ENCODE measurements around the gene TENT5C. TPM values are rescaled to one million over a fixed set of nuclear protein-coding genes. Genes with fewer than 3 reads are reported as not detected.
A peak's percentile ranks its signal among the peaks of the same experiment; 100 is the strongest.

TENT5C gene
- total RNA-seq, 2 experiments from 2014 or later: 18.4 to 18.8 TPM

GRCh38 chr1:117643601-117644000, 37.8 kb downstream of the TENT5C start:
- Mint-ChIP-seq H3K27me3 (peaks cover 45% of the 10 kb centered on the region), H3K27ac (no peak overlapping the region), H3K4me3 (no peak overlapping the region), H3K9me3 (no peaks in the 10 kb centered on the region), H3K4me1 (peaks cover 11% of the 10 kb centered on the region), H3K36me3 (peaks cover 1% of the 10 kb centered on the region)
- no peak for DNase-seq
- no peak for ATAC-seq (ENCODE audit: low read depth)
- POLR2A ChIA-PET: interaction anchor here (1.8 kb wide), 1 partner anchor 12 kb away, joined by 5 read pairs; no protein-coding TSS in a partner anchor

- POLR2A ChIA-PET: interaction anchor here (0.7 to 1.8 kb wide), 2 partner anchors 11 to 39 kb away, joined by 3 to 5 read pairs; no protein-coding TSS in a partner anchor
- ATAC-seq (ENCODE audit: low read depth) (no peak), DNase-seq (no peak)
- Mint-ChIP-seq H3K27ac (no peak overlapping the region), H3K27me3 (peaks cover 39% of the 10 kb centered on the region), H3K4me3 (no peak overlapping the region), H3K36me3 (peaks cover 1% of the 10 kb centered on the region), H3K9me3 (no peaks in the 10 kb centered on the region), H3K4me1 (peaks cover 16% of the 10 kb centered on the region)
Observed at GRCh38 chr1:117644696-117645311, 39.0 kb downstream of the TENT5C start.

- peaks cover 16% of the 10 kb centered on the region for H3K4me1 Mint-ChIP-seq
- H3K36me3 Mint-ChIP-seq: peaks cover 1% of the 10 kb centered on the region
- no peak overlapping the region for H3K4me3 Mint-ChIP-seq
- H3K9me3 Mint-ChIP-seq: no peaks in the 10 kb centered on the region
- ATAC-seq (ENCODE audit: low read depth) (no peak), DNase-seq (no peak)
- no peak overlapping the region for H3K27ac Mint-ChIP-seq
- POLR2A ChIA-PET: interaction anchor here (0.7 to 1.8 kb wide), 3 partner anchors 11 to 39 kb away, joined by 3 to 5 read pairs (median 4); no protein-coding TSS in a partner anchor
- peaks cover 36% of the 10 kb centered on the region for H3K27me3 Mint-ChIP-seq
Observed at GRCh38 chr1:117645343-117645742, 39.5 kb downstream of the TENT5C start.

GRCh38 chr1:117646007-117646811, 40.4 kb downstream of the TENT5C start:
- no peak overlapping the region for H3K27ac Mint-ChIP-seq
- no peak for ATAC-seq (ENCODE audit: low read depth)
- peaks cover 36% of the 10 kb centered on the region for H3K27me3 Mint-ChIP-seq
- H3K9me3 Mint-ChIP-seq: no peaks in the 10 kb centered on the region
- no peak for DNase-seq
- POLR2A ChIA-PET: interaction anchor here (1.0 kb wide), 1 partner anchor 10 kb away, joined by 4 read pairs; no protein-coding TSS in a partner anchor
- peaks cover 16% of the 10 kb centered on the region for H3K4me1 Mint-ChIP-seq
- no peak overlapping the region for H3K4me3 Mint-ChIP-seq
- H3K36me3 Mint-ChIP-seq: peaks cover 1% of the 10 kb centered on the region

- Mint-ChIP-seq H3K4me3 (no peak overlapping the region), H3K4me1 (peaks cover 16% of the 10 kb centered on the region), H3K27me3 (peaks cover 36% of the 10 kb centered on the region), H3K9me3 (no peaks in the 10 kb centered on the region), H3K36me3 (peaks cover 1% of the 10 kb centered on the region), H3K27ac (no peak overlapping the region)
- POLR2A ChIA-PET: interaction anchor here (0.8 kb wide), 1 partner anchor 9 kb away, joined by 4 read pairs; no protein-coding TSS in a partner anchor
- ATAC-seq (ENCODE audit: low read depth): no peak
- DNase-seq: no peak
Observed at GRCh38 chr1:117646956-117647355, 41.1 kb downstream of the TENT5C start.

GRCh38 chr1:117648015-117648414, 42.2 kb downstream of the TENT5C start:
- Mint-ChIP-seq H3K4me1 (peaks cover 22% of the 10 kb centered on the region), H3K27me3 (peaks cover 36% of the 10 kb centered on the region), H3K4me3 (no peak overlapping the region), H3K9me3 (no peaks in the 10 kb centered on the region), H3K27ac (no peak overlapping the region), H3K36me3 (peaks cover 1% of the 10 kb centered on the region)
- POLR2A ChIA-PET: no interaction called here
- DNase-seq: no peak
- no peak for ATAC-seq (ENCODE audit: low read depth)

GRCh38 chr1:117650840-117651568, 45.2 kb downstream of the TENT5C start:
- no peaks in the 10 kb centered on the region for H3K36me3 Mint-ChIP-seq
- no peak for ATAC-seq (ENCODE audit: low read depth)
- no peak for DNase-seq
- peaks cover 23% of the 10 kb centered on the region for H3K27me3 Mint-ChIP-seq
- no peaks in the 10 kb centered on the region for H3K9me3 Mint-ChIP-seq
- POLR2A ChIA-PET: interaction anchor here (0.6 kb wide), 1 partner anchor 845 kb away, joined by 3 read pairs; no protein-coding TSS in a partner anchor
- H3K4me1 Mint-ChIP-seq: peaks cover 39% of the 10 kb centered on the region
- H3K27ac Mint-ChIP-seq: no peak overlapping the region
- no peak overlapping the region for H3K4me3 Mint-ChIP-seq

- H3K4me1 Mint-ChIP-seq: peaks cover 45% of the 10 kb centered on the region
- POLR2A ChIA-PET: interaction anchor here (0.6 kb wide), 1 partner anchor 846 kb away, joined by 3 read pairs; no protein-coding TSS in a partner anchor
- H3K9me3 Mint-ChIP-seq: no peaks in the 10 kb centered on the region
- no peaks in the 10 kb centered on the region for H3K36me3 Mint-ChIP-seq
- H3K27me3 Mint-ChIP-seq: peaks cover 17% of the 10 kb centered on the region
- H3K27ac Mint-ChIP-seq: no peak overlapping the region
- ATAC-seq (ENCODE audit: low read depth) (no peak), DNase-seq (no peak)
- no peak overlapping the region for H3K4me3 Mint-ChIP-seq
Observed at GRCh38 chr1:117651616-117652015, 45.8 kb downstream of the TENT5C start.

- H3K4me1 Mint-ChIP-seq: peaks cover 53% of the 10 kb centered on the region
- no peak overlapping the region for H3K4me3 Mint-ChIP-seq
- H3K27ac Mint-ChIP-seq: peak overlapping the region; percentile 41
- DNase-seq (no peak), ATAC-seq (ENCODE audit: low read depth) (no peak)
- H3K27me3 Mint-ChIP-seq: peaks cover 16% of the 10 kb centered on the region
- no peaks in the 10 kb centered on the region for H3K36me3 Mint-ChIP-seq
- H3K9me3 Mint-ChIP-seq: no peaks in the 10 kb centered on the region
- POLR2A ChIA-PET: no interaction called here
Observed at GRCh38 chr1:117652421-117652820, 46.6 kb downstream of the TENT5C start.

- Mint-ChIP-seq H3K27me3 (peaks cover 10% of the 10 kb centered on the region), H3K27ac (no peak overlapping the region), H3K4me3 (no peak overlapping the region), H3K4me1 (peaks cover 57% of the 10 kb centered on the region), H3K9me3 (no peaks in the 10 kb centered on the region), H3K36me3 (no peaks in the 10 kb centered on the region)
- no peak for ATAC-seq (ENCODE audit: low read depth)
- POLR2A ChIA-PET: no interaction called here
- DNase-seq: no peak
Observed at GRCh38 chr1:117653195-117653594, 47.3 kb downstream of the TENT5C start.

GRCh38 chr1:117653732-117654492, 48.1 kb downstream of the TENT5C start:
- Mint-ChIP-seq H3K4me1 (peaks cover 64% of the 10 kb centered on the region), H3K27me3 (peaks cover 8% of the 10 kb centered on the region), H3K36me3 (no peaks in the 10 kb centered on the region), H3K27ac (peak overlapping the region; percentile 84), H3K9me3 (no peaks in the 10 kb centered on the region), H3K4me3 (peak overlapping the region; percentile 83)
- DNase-seq (no peak), ATAC-seq (ENCODE audit: low read depth) (no peak)
- POLR2A ChIA-PET: interaction anchor here (1.2 to 10.4 kb wide), 2 partner anchors 20 to 47 kb away, joined by 3 to 116 read pairs; partner anchors contain the start of gene TENT5C

GRCh38 chr1:117654493-117655219, 48.8 kb downstream of the TENT5C start:
- H3K27ac Mint-ChIP-seq: peak overlapping the region; percentile 84
- DNase-seq (peak; percentile 44), ATAC-seq (ENCODE audit: low read depth) (peak; percentile 5)
- H3K27me3 Mint-ChIP-seq: peaks cover 4% of the 10 kb centered on the region
- H3K36me3 Mint-ChIP-seq: no peaks in the 10 kb centered on the region
- POLR2A ChIA-PET: interaction anchor here (1.2 to 10.4 kb wide), 3 partner anchors 11 to 47 kb away, joined by 3 to 116 read pairs (median 18); partner anchors contain the start of gene TENT5C
- no peaks in the 10 kb centered on the region for H3K9me3 Mint-ChIP-seq
- peaks cover 67% of the 10 kb centered on the region for H3K4me1 Mint-ChIP-seq
- peak overlapping the region; percentile 83 for H3K4me3 Mint-ChIP-seq
